Glomerular endothelial cell (primary cell): ENCODE results near the gene TLCD1. TPM values are rescaled to one million over a fixed set of nuclear protein-coding genes. Genes with fewer than 3 reads are reported as not detected.
"Not testable (repeated sequence)": the region's sequence is repeated elsewhere in the genome, so short reads cannot be mapped to it uniquely, and the experiment has no call there.

Source experiments
- DNase-seq: peaks from one replicate; pipeline ENCODE4 v3.0.0-alpha.2; 2011; ENCODE audit warnings: low read depth, low spot score; ENCODE audit errors: extremely low read depth
- total RNA-seq: library from RNA; depleted of rRNA; stranded (reverse); fragments of >200 nt; gene quantifications from 2 replicates; pipeline ENCODE4 v1.2.3, GENCODE V29; 2015

The TLCD1 gene
- total RNA-seq, 1 donor from 2014 or later, result 2.8 TPM

GRCh38 chr17:28733346-28733745 is 7.3 kb upstream of the TLCD1 start:
- DNase-seq, result no peak

- DNase-seq, result no peak
Observed at GRCh38 chr17:28729950-28730330, 3.9 kb upstream of the TLCD1 start.

- no peak for DNase-seq
Observed at GRCh38 chr17:28728364-28729200, 2.5 kb upstream of the TLCD1 start, which contains the start of gene NEK8. NEK8 (plus strand) TSS chr17:28728788; CDS start chr17:28728814, 26 bp downstream.

- DNase-seq, result no peak
Observed at GRCh38 chr17:28726627-28727491, 826 bp upstream of the TLCD1 start.

- no peak for DNase-seq
Observed at GRCh38 chr17:28725660-28726225, 290 bp downstream of the TLCD1 start.

GRCh38 chr17:28725166-28725659 is 820 bp downstream of the TLCD1 start:
- no peak for DNase-seq

- no peak for DNase-seq
Observed at GRCh38 chr17:28724500-28725165, 1.4 kb downstream of the TLCD1 start.

- not testable (repeated sequence) for DNase-seq
Observed at GRCh38 chr17:28723836-28724499, 2.1 kb downstream of the TLCD1 start.

- no peak for DNase-seq
Observed at GRCh38 chr17:28723159-28723835, 2.7 kb downstream of the TLCD1 start.

- DNase-seq, result no peak
Observed at GRCh38 chr17:28722417-28723158, 3.4 kb downstream of the TLCD1 start.

- DNase-seq, result not testable (repeated sequence)
Observed at GRCh38 chr17:28720997-28721329, 5.1 kb downstream of the TLCD1 start.

- DNase-seq, result no peak
Observed at GRCh38 chr17:28720247-28720996, 5.6 kb downstream of the TLCD1 start.

- DNase-seq, result no peak
Observed at GRCh38 chr17:28719021-28719433, 7.0 kb downstream of the TLCD1 start.

- no peak for DNase-seq
Observed at GRCh38 chr17:28718333-28719020, 7.6 kb downstream of the TLCD1 start.

- DNase-seq, result no peak
Observed at GRCh38 chr17:28717578-28718332, 8.3 kb downstream of the TLCD1 start, which contains the start of gene RAB34. RAB34 (minus strand) TSS chr17:28717868; CDS start chr17:28717266, 602 bp downstream.

GRCh38 chr17:28716740-28717577 is 9.1 kb downstream of the TLCD1 start:
- no peak for DNase-seq
